ENCODE data around the gene ALS2CL.

The ALS2CL gene

DNA sequence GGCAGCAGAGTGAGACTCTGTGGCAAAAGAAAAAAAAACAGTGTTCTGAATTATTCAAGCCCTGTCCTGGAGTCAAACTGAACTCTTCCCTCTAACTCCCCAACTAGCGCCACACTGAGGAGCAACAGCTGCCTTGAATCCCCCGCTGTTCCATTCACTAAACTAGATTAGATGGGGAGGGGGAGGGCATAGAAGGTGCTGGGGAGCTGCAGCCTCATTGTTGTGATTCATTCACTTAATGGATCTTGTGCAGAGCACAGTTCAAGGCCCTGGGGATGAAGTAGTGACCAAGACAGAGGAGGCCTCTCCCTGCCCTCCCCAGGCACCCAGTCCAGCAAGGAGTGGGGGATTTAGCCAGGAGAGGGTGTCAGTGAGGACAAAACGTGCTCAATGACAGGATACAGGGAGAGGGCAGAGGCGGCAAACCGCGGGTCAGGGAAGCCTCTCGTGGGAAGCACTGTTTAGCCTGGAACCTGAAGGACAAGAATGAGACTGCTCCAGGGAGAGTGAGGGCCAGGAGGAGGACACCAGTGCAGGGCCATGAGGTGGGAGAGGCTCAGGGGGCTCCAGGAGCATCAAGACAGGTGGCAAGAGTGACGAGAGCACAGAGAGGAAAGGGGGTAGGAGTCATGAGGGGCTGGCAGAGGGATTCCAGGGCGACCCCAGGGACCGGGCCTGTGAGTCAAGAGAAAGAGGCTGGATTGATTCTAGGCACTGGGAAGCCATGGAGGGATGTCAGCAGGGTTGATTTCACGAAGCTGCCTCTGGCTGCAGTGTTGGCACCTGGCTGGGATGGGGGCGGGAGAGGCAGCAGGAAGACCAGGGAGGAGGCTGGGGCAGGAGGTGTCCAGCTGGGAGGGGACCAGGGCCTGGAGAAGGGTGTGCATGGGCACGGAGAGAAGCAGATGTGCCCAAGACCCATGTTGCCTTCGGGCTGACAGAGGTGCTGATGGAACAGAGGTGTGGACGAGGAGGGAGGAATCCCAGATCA is 31.4 kb downstream of the ALS2CL start:
- no CpG with 5 or more reads among the region's 15 CpGs for WGBS, 2 donors (ENCODE audit: extremely low coverage in 2 of 2, insufficient read length in 2 of 2, insufficient replicate concordance in 1 of 2)
- Histone ChIP-seq H2BK5ac (ENCODE audit: low read length) (no peak overlapping the region), H3K4me1 (ENCODE audit: control insufficient read depth in 2 of 2, insufficient read depth in 1 of 2, low read depth in 1 of 2, low read length in 2 of 2) (peaks cover 0 to 42% of the 10 kb centered on the region in 2 donors), H4K91ac (ENCODE audit: low read depth, low read length, poor library complexity) (peak overlapping the region; percentile 56), H3K23ac (ENCODE audit: low read depth, low read length, poor library complexity) (no peak overlapping the region), H3K4me3 (ENCODE audit: low read length in 2 of 2) (no peak overlapping the region), H2BK12ac (ENCODE audit: low read length) (peak overlapping the region; percentile 87), H4K8ac (ENCODE audit: low read depth, low read length) (peak overlapping the region; percentile 70), H3K14ac (ENCODE audit: low read length) (peak overlapping the region; percentile 89), H2BK15ac (ENCODE audit: low read length) (peak overlapping the region; percentile 0), H3K27me3 (ENCODE audit: control insufficient read depth in 3 of 3, insufficient read depth in 3 of 3, low read depth in 1 of 3, low read length in 3 of 3) (peaks cover 0 to 6% (median 0%) of the 10 kb centered on the region in 3 experiments), H3K4ac (ENCODE audit: low read length) (peak overlapping the region; percentile 28), H3K18ac (ENCODE audit: low read length) (peak overlapping the region; percentile 84), H3K27ac (replicated peaks; ENCODE audit: low read length) (no peak overlapping the region), H3K4me2 (ENCODE audit: insufficient read depth, low read length, poor library complexity, severe bottlenecking) (no peak overlapping the region), H2AK5ac (ENCODE audit: low read depth, low read length) (peak overlapping the region; percentile 26), H2BK120ac (ENCODE audit: low read depth, low read length) (no peak overlapping the region), H3K36me3 (replicated peaks in 1 of 2; ENCODE audit: control insufficient read depth in 2 of 2, insufficient read depth in 2 of 2, low read length in 2 of 2) (no peaks in the 10 kb centered on the region), H2AFZ (ENCODE audit: low read length) (no peak overlapping the region), H3K9ac (ENCODE audit: low read depth, low read length, poor library complexity) (peak overlapping the region; percentile 45), H3K79me1 (ENCODE audit: low read depth, low read length) (peaks cover 2% of the 10 kb centered on the region), H3K9me3 (replicated peaks in 1 of 2; ENCODE audit: control insufficient read depth in 2 of 2, insufficient read depth in 1 of 2, low read depth in 1 of 2, low read length in 2 of 2) (no peaks in the 10 kb centered on the region)
- no peak for DNase-seq (ENCODE audit: low spot score)

- Histone ChIP-seq H4K91ac (ENCODE audit: low read depth, low read length, poor library complexity) (no peak overlapping the region), H2BK120ac (ENCODE audit: low read depth, low read length) (no peak overlapping the region), H2AK5ac (ENCODE audit: low read depth, low read length) (peak overlapping the region; percentile 12), H2BK12ac (ENCODE audit: low read length) (no peak overlapping the region), H4K8ac (ENCODE audit: low read depth, low read length) (no peak overlapping the region), H3K9ac (ENCODE audit: low read depth, low read length, poor library complexity) (no peak overlapping the region), H3K18ac (ENCODE audit: low read length) (peak overlapping the region; percentile 68), H3K23ac (ENCODE audit: low read depth, low read length, poor library complexity) (no peak overlapping the region), H2BK5ac (ENCODE audit: low read length) (no peak overlapping the region), H2AFZ (ENCODE audit: low read length) (no peak overlapping the region), H3K4me1 (ENCODE audit: control insufficient read depth in 2 of 2, insufficient read depth in 1 of 2, low read depth in 1 of 2, low read length in 2 of 2) (peaks cover 0 to 42% of the 10 kb centered on the region in 2 donors), H3K4me3 (ENCODE audit: low read length in 2 of 2) (no peak overlapping the region), H2BK15ac (ENCODE audit: low read length) (peak overlapping the region; percentile 46), H3K27ac (replicated peaks; ENCODE audit: low read length) (no peak overlapping the region), H3K14ac (ENCODE audit: low read length) (no peak overlapping the region), H3K4ac (ENCODE audit: low read length) (no peak overlapping the region), H3K27me3 (ENCODE audit: control insufficient read depth in 3 of 3, insufficient read depth in 3 of 3, low read depth in 1 of 3, low read length in 3 of 3) (peaks cover 0 to 6% (median 0%) of the 10 kb centered on the region in 3 experiments), H3K4me2 (ENCODE audit: insufficient read depth, low read length, poor library complexity, severe bottlenecking) (no peak overlapping the region), H3K79me1 (ENCODE audit: low read depth, low read length) (peaks cover 2% of the 10 kb centered on the region), H3K9me3 (replicated peaks in 1 of 2; ENCODE audit: control insufficient read depth in 2 of 2, insufficient read depth in 1 of 2, low read depth in 1 of 2, low read length in 2 of 2) (no peaks in the 10 kb centered on the region), H3K36me3 (replicated peaks in 1 of 2; ENCODE audit: control insufficient read depth in 2 of 2, insufficient read depth in 2 of 2, low read length in 2 of 2) (no peaks in the 10 kb centered on the region)
- WGBS, 2 donors (ENCODE audit: extremely low coverage in 2 of 2, insufficient read length in 2 of 2, insufficient replicate concordance in 1 of 2): no CpG with 5 or more reads among the region's 9 CpGs
- no peak for DNase-seq (ENCODE audit: low spot score)
These were observed 32.6 kb downstream of the ALS2CL start for GRCh38 chr3:46660543-46661523.

GRCh38 chr3:46660003-46660402 is 33.5 kb downstream of the ALS2CL start:
- H3K36me3 ChIP-seq (replicated peaks in 1 of 2; ENCODE audit: control insufficient read depth in 2 of 2, insufficient read depth in 2 of 2, low read length in 2 of 2): no peaks in the 10 kb centered on the region
- peak overlapping the region; percentile 36 for H2BK12ac ChIP-seq (ENCODE audit: low read length)
- H4K8ac ChIP-seq (ENCODE audit: low read depth, low read length): no peak overlapping the region
- H3K23ac ChIP-seq (ENCODE audit: low read depth, low read length, poor library complexity): no peak overlapping the region
- H3K27me3 ChIP-seq (ENCODE audit: control insufficient read depth in 3 of 3, insufficient read depth in 3 of 3, low read depth in 1 of 3, low read length in 3 of 3): peaks cover 0 to 6% (median 0%) of the 10 kb centered on the region in 3 experiments
- no CpG with 5 or more reads among the region's 6 CpGs for WGBS, 2 donors (ENCODE audit: extremely low coverage in 2 of 2, insufficient read length in 2 of 2, insufficient replicate concordance in 1 of 2)
- H4K91ac ChIP-seq (ENCODE audit: low read depth, low read length, poor library complexity): no peak overlapping the region
- DNase-seq (ENCODE audit: low spot score): no peak
- no peak overlapping the region for H3K9ac ChIP-seq (ENCODE audit: low read depth, low read length, poor library complexity)
- no peak overlapping the region for H2BK5ac ChIP-seq (ENCODE audit: low read length)
- no peak overlapping the region for H3K14ac ChIP-seq (ENCODE audit: low read length)
- no peak overlapping the region for H3K4me2 ChIP-seq (ENCODE audit: insufficient read depth, low read length, poor library complexity, severe bottlenecking)
- no peak overlapping the region for H2AFZ ChIP-seq (ENCODE audit: low read length)
- H2BK15ac ChIP-seq (ENCODE audit: low read length): peak overlapping the region; percentile 46
- no peak overlapping the region for H3K4ac ChIP-seq (ENCODE audit: low read length)
- no peak overlapping the region for H3K4me3 ChIP-seq (ENCODE audit: low read length in 2 of 2)
- H2BK120ac ChIP-seq (ENCODE audit: low read depth, low read length): no peak overlapping the region
- H3K4me1 ChIP-seq (ENCODE audit: control insufficient read depth in 2 of 2, insufficient read depth in 1 of 2, low read depth in 1 of 2, low read length in 2 of 2): peaks cover 0 to 42% of the 10 kb centered on the region in 2 donors
- H3K27ac ChIP-seq (replicated peaks; ENCODE audit: low read length): no peak overlapping the region
- H3K9me3 ChIP-seq (replicated peaks in 1 of 2; ENCODE audit: control insufficient read depth in 2 of 2, insufficient read depth in 1 of 2, low read depth in 1 of 2, low read length in 2 of 2): no peaks in the 10 kb centered on the region
- peaks cover 2% of the 10 kb centered on the region for H3K79me1 ChIP-seq (ENCODE audit: low read depth, low read length)
- no peak overlapping the region for H2AK5ac ChIP-seq (ENCODE audit: low read depth, low read length)
- no peak overlapping the region for H3K18ac ChIP-seq (ENCODE audit: low read length)
